ENCODE data around the gene GM2A. TPM values are rescaled to one million over a fixed set of nuclear protein-coding genes. Genes with fewer than 3 reads are reported as not detected.

Gene GM2A
- total RNA-seq, 4 donors from 2014 or later = 62.4 to 132 (median 89.7) TPM

DNA sequence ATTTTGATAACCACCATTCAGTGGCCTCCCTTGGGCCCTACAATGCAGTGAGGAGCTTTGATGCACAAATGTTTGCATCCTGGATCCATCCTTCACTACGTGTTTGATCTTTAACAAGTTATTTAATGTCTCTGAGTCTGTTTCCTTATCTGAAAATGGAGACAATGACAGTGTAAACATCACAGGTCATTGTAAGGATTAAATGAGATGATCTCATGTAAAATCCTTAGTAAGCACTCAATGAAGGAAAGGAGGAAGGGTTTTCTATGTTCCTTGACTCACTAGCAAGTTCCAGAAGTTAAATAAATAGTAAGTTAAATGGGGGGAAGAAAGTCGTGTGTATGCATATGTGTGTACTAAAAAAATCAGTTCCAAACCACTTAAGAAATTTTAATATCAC, 60.4 kb downstream of the GM2A start:
- no peaks in the 10 kb centered on the region for H3K27me3 ChIP-seq
- intact Hi-C loops (cut with DNase I) = no loop called here
- H3K36me3 ChIP-seq = no peaks in the 10 kb centered on the region
- no peak overlapping the region for H3K4me3 ChIP-seq
- no peaks in the 10 kb centered on the region for H3K9me3 ChIP-seq
- H3K27ac ChIP-seq = no peak overlapping the region
- H3K4me1 ChIP-seq = no peaks in the 10 kb centered on the region
- TF ChIP-seq, protein P1, sequence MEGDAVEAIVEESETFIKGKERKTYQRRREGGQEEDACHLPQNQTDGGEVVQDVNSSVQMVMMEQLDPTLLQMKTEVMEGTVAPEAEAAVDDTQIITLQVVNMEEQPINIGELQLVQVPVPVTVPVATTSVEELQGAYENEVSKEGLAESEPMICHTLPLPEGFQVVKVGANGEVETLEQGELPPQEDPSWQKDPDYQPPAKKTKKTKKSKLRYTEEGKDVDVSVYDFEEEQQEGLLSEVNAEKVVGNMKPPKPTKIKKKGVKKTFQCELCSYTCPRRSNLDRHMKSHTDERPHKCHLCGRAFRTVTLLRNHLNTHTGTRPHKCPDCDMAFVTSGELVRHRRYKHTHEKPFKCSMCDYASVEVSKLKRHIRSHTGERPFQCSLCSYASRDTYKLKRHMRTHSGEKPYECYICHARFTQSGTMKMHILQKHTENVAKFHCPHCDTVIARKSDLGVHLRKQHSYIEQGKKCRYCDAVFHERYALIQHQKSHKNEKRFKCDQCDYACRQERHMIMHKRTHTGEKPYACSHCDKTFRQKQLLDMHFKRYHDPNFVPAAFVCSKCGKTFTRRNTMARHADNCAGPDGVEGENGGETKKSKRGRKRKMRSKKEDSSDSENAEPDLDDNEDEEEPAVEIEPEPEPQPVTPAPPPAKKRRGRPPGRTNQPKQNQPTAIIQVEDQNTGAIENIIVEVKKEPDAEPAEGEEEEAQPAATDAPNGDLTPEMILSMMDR (IDR thresholded peaks at IDR 0.05) = no peak
- TF ChIP-seq POLR2A (IDR thresholded peaks at IDR 0.05) = no peak
- 19 to 38% methylated on average over 2 of the region's 2 CpGs for WGBS, 2 donors
- no peak for DNase-seq

DNA sequence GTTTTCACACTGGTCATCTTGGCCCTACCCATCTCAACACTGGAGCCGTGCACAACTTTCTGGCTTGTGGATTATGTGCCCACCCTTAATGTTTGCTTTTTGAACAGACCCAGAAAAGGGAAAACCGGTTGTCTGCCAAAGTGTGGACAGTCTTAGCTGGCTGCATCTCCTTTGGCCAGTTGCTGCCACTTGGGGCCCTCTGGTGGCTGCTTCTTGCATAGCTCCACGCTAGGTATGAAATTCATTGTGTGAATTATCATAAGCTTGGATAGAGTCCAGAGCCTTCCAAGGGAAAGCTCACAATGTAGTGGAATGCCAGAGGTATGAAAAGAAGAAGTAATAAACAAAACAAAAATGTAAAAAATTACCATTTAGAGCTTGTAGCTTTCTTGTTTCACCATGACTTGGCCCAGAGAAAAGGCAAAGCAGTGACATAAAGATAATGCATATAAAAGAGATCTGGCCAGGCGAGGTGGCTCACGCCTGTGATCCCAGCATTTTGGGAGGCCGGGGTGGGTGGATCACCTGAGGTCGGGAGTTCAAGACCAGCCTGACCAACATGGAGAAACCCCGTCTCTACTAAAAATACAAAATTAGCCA, 63.1 kb downstream of the GM2A start:
- no peaks in the 10 kb centered on the region for H3K9me3 ChIP-seq
- H3K27me3 ChIP-seq = no peaks in the 10 kb centered on the region
- DNase-seq = no peak
- WGBS, 2 donors = 41 to 47% methylated on average over 7 to 8 of the region's 8 CpGs
- TF ChIP-seq, protein P1 (IDR thresholded peaks at IDR 0.05) = peak; percentile 68 to 89 (median 80)
- TF ChIP-seq POLR2A (IDR thresholded peaks at IDR 0.05) = no peak
- peaks cover 0 to 4% (median 3%) of the 10 kb centered on the region in 3 donors for H3K4me1 ChIP-seq
- intact Hi-C loops (cut with DNase I) = no loop called here
- no peak overlapping the region for H3K27ac ChIP-seq
- no peaks in the 10 kb centered on the region for H3K36me3 ChIP-seq
- H3K4me3 ChIP-seq = no peak overlapping the region

- intact Hi-C loops (cut with DNase I) = no loop called here
Measured at GRCh38 chr5:151317871-151318270, 64.9 kb downstream of the GM2A start.

DNA sequence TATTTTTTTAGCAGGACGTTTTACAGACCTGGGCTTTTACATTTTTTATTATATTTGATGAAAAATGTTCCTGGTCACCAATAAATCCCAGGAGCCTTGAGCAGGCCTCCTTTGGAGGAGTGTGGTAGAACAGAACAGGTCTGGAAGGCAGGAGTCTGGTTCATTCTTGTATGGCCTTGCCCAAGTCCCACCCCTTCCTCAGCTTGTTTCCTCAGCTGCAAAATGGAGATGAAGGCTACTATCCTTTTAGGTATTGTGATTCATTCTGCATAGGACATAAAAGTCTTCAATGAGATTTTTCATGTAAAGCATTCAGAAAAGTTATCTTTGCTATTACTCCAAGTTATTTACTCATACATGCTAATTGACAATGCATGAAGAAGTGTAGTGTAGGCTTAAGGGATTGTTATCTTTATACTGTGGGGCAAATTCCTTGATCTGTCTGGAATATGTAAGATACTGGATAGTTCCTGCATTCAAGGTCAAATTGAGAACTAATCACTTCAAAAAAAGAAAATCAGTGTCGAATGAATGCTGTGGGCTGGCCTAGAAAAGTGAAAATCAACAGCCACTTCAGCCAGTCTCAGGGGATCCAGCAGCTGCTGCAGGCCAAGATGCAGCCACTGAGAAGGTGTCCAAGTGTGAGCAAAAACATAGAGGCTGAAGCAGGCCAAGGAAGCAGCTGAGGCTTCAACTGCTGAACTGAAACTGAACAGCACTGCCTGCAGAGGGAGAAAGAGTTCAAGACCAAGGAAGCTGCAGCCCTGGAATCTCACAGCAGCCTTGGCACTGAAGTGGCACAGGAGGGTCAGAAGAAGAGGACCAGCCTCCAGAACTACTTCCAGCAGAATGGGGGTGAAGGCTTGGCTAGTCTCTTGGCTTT, 66.1 kb downstream of the GM2A start:
- 55 to 63% methylated on average over 2 of the region's 2 CpGs for WGBS, 2 donors
- intact Hi-C loops (cut with DNase I) = no loop called here
- TF ChIP-seq, protein P1 (IDR thresholded peaks at IDR 0.05) = peak in 1 of 6 experiments; percentile 12
- no peak for TF ChIP-seq POLR2A (IDR thresholded peaks at IDR 0.05)
- Histone ChIP-seq H3K9me3 (no peaks in the 10 kb centered on the region), H3K36me3 (no peaks in the 10 kb centered on the region), H3K4me1 (peaks cover 0 to 4% (median 3%) of the 10 kb centered on the region in 3 donors), H3K4me3 (no peak overlapping the region), H3K27me3 (no peaks in the 10 kb centered on the region), H3K27ac (no peak overlapping the region)
- no peak for DNase-seq

More at GRCh38 chr5:151317871-151318270, 64.9 kb downstream of the GM2A start:
- Histone ChIP-seq H3K27ac (no peak overlapping the region), H3K27me3 (no peaks in the 10 kb centered on the region), H3K36me3 (no peaks in the 10 kb centered on the region), H3K4me1 (peaks cover 0 to 4% (median 3%) of the 10 kb centered on the region in 3 donors), H3K4me3 (no peak overlapping the region), H3K9me3 (no peaks in the 10 kb centered on the region)
- DNase-seq = no peak
- 66 to 67% methylated on average over 2 of the region's 2 CpGs for WGBS, 2 donors
- no peak for TF ChIP-seq POLR2A (IDR thresholded peaks at IDR 0.05)
- TF ChIP-seq, protein P1 (IDR thresholded peaks at IDR 0.05) = no peak

Other genes starting within 250 kb of the GM2A start
- gene GPX3, start 232.6 kb upstream of the GM2A start, total RNA-seq = 1,000 to 10,000 TPM in 1 of 4 donors, 100 to 1,000 TPM in 3; 166 to 1,028 (median 489) TPM
- 100 to 1,000 TPM in 1 of 4 donors, 10 to 100 TPM in 3; 55.5 to 109 (median 95.4) TPM for gene TNIP1, start 172.2 kb upstream of the GM2A start, total RNA-seq
- gene ANXA6, start 95.4 kb upstream of the GM2A start, total RNA-seq = 10 to 100 TPM in 3 of 4 donors, 1 to 10 TPM in 1; 8.6 to 80.3 (median 24.9) TPM
- 10 to 100 TPM; 10.9 to 87.0 (median 37.8) TPM for gene CCDC69, start 29.1 kb upstream of the GM2A start, total RNA-seq
- not detected for gene SLC36A3, start 50.6 kb downstream of the GM2A start, total RNA-seq
- not detected for gene SLC36A2, start 94.4 kb downstream of the GM2A start, total RNA-seq
- 1 to 10 TPM; 7.3 to 9.1 (median 8.3) TPM for gene SLC36A1, start 194.4 kb downstream of the GM2A start, total RNA-seq

Data from esophagus squamous epithelium (tissue), 5 donors.